ENCODE measurements around the gene TMEM131L.
"Not testable (repeated sequence)": the region's sequence is repeated elsewhere in the genome, so short reads cannot be mapped to it uniquely, and the experiment has no call there.

TMEM131L gene

DNA sequence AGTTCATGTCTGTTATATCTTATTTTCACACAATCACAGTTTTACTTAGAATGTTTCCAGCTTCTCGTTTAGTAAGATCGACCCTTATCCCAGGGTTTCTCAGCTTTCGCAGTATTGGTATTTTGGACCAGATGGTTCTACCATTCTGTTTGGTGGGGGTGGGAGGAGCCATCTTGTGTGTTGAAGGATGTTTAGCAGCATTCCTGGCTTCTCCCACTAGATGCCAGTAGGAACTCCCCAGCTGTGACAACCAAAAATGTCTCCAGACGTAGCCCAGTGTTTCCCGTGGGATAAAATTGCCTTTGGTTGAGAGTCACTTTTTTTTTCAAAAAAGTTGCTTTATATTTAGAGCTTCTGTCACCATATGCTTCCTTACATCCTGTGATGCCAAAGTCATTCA is 127.0 kb downstream of the TMEM131L start:
- DNase-seq (ENCODE audit: low read depth, low spot score): no peak
- TF ChIP-seq, protein P1, sequence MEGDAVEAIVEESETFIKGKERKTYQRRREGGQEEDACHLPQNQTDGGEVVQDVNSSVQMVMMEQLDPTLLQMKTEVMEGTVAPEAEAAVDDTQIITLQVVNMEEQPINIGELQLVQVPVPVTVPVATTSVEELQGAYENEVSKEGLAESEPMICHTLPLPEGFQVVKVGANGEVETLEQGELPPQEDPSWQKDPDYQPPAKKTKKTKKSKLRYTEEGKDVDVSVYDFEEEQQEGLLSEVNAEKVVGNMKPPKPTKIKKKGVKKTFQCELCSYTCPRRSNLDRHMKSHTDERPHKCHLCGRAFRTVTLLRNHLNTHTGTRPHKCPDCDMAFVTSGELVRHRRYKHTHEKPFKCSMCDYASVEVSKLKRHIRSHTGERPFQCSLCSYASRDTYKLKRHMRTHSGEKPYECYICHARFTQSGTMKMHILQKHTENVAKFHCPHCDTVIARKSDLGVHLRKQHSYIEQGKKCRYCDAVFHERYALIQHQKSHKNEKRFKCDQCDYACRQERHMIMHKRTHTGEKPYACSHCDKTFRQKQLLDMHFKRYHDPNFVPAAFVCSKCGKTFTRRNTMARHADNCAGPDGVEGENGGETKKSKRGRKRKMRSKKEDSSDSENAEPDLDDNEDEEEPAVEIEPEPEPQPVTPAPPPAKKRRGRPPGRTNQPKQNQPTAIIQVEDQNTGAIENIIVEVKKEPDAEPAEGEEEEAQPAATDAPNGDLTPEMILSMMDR (IDR thresholded peaks at IDR 0.05; ENCODE audit: low read depth, low read length): no peak
- no peak overlapping the region for H3K4me3 ChIP-seq (ENCODE audit: low read depth, low read length)
- in situ Hi-C loops (cut with HindIII; ENCODE audit: low sequenced_read_pairs): no loop called here

DNA sequence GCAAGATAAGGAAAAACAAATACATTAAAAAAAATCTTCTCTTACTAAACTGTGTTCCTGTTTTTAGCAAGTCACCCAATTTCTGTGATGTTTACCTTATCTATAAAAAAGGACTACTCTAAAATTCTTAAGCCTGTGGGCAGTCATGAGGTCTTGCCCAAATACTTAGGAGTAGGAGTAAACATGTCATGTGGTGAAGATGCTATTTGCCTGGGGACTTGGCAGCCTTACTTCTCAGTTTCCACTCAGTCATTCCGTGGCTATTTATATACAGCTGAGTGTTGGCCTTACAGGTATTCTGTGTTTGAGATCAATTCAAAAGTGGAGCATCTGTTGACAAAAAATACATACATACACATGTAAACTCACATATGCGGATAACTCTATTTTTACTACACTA is 128.1 kb downstream of the TMEM131L start:
- no peak for DNase-seq (ENCODE audit: low read depth, low spot score)
- in situ Hi-C loops (cut with HindIII; ENCODE audit: low sequenced_read_pairs): no loop called here
- no peak overlapping the region for H3K4me3 ChIP-seq (ENCODE audit: low read depth, low read length)
- TF ChIP-seq, protein P1 (IDR thresholded peaks at IDR 0.05; ENCODE audit: low read depth, low read length): no peak

DNA sequence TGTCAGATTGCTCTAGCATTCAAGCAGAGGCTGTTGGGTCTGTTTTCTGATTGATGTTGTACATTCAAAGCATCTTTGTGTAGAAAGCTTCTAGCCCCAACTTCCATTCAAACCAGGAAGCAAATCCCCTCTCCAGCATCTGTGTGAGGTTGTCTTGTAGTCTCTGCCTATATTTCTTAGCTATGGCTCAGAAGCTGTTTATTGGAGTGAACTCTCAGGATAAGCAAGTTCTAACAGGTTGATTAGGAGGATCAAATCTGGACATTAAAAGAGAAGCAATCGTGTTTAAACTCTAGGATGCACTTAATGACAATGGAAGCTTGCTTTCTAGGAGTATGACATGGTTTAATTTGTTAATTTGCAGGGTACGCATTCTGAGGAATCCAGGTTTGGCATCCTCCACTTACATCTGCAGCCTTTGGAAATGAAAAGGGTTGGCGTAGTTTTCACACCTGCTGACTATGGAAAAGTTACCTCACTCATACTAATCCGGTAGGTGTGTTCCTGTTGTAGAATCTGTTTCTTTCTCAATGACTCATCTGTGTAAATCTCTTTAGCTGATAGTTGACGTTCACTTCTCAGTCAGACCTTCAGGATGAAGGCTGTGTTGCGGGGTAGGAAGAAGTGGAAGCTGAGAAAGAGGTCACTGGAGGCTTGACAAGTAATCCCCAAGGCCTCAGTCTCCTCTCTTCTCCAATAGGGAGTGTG is 129.9 kb downstream of the TMEM131L start:
- no peak overlapping the region for H3K4me3 ChIP-seq (ENCODE audit: low read depth, low read length)
- DNase-seq (ENCODE audit: low read depth, low spot score): no peak
- TF ChIP-seq, protein P1 (IDR thresholded peaks at IDR 0.05; ENCODE audit: low read depth, low read length): no peak
- in situ Hi-C loops (cut with HindIII; ENCODE audit: low sequenced_read_pairs): no loop called here

DNA sequence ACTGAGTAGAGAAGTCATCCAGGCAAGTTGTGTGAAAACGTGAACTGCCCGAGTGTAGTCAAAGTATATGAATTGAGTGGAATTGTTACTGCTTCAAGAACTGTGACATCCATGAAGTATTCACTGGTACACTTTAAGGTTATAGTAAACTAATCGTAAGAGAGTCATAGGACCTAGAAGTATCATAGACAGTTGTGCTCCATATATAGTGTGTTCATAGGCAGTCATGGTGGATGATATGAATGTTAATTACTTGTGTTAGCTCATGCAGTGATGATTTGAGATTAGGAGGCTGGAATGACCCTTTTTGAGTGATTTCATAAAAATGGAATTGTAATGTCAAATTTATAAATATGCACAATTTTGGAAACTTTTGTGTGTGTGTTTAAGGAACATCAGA is 136.6 kb downstream of the TMEM131L start:
- H3K4me3 ChIP-seq (ENCODE audit: low read depth, low read length): no peak overlapping the region
- TF ChIP-seq, protein P1 (IDR thresholded peaks at IDR 0.05; ENCODE audit: low read depth, low read length): no peak
- no peak for DNase-seq (ENCODE audit: low read depth, low spot score)
- in situ Hi-C loops (cut with HindIII; ENCODE audit: low sequenced_read_pairs): no loop called here

DNA sequence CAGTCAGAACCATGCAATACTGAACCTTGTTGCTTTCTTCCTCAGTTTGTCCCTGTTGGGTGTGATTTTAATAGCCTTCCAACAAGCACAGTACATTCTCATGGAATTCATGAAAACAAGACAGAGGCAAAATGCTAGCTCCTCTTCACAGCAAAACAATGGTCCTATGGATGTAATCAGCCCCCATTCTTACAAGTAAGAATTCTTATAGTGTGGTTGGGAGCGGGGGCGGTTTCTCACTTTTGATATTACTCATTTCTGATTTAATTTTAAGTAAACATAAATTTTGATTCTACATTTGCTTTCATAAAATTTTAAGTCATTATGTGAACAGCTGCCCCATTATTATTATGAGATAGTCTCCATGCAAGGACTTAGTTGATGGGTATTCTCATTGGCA is 137.1 kb downstream of the TMEM131L start:
- no peak overlapping the region for H3K4me3 ChIP-seq (ENCODE audit: low read depth, low read length)
- DNase-seq (ENCODE audit: low read depth, low spot score): no peak
- TF ChIP-seq, protein P1 (IDR thresholded peaks at IDR 0.05; ENCODE audit: low read depth, low read length): no peak
- in situ Hi-C loops (cut with HindIII; ENCODE audit: low sequenced_read_pairs): no loop called here

DNA sequence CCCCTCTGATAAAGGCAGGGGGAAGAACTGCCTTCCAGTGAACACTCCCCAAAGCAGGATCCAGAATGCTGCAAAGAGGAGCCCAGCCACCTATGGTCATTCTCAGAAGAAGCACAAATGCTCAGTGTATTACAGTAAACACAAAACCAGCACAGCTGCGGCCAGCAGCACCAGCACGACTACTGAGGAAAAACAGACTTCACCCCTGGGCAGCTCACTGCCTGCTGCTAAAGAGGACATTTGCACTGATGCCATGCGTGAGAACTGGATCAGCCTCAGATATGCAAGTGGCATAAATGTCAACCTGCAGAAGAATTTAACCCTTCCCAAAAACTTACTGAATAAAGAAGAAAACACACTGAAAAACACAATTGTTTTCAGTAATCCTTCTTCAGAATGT is 137.7 kb downstream of the TMEM131L start:
- TF ChIP-seq, protein P1 (IDR thresholded peaks at IDR 0.05; ENCODE audit: low read depth, low read length): no peak

DNA sequence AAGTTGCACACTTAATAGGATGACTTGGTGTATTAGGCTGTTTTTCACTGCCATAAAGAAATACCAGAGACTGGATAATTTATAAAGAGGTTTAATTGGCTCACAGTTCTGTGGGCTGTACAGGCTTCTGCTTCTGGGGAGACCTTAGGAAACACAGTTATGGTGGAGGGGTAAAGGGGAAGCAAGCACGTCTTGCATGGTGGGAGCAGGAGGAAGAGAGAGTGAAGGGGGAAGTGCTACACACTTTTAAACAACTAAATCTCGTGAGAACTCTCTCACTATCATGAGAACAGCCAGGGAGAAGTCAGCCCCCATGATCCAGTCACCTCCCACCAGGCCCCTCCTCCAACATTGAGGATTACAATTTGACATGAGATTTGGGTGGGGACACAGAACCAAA is 142.9 kb downstream of the TMEM131L start:
- DNase-seq (ENCODE audit: low read depth, low spot score); in situ Hi-C loops (cut with HindIII; ENCODE audit: low sequenced_read_pairs); H3K4me3 ChIP-seq (ENCODE audit: low read depth, low read length): not testable (repeated sequence)

More for the DNA sequence above, 137.7 kb downstream of the TMEM131L start:
- H3K4me3 ChIP-seq (ENCODE audit: low read depth, low read length): no peak overlapping the region
- in situ Hi-C loops (cut with HindIII; ENCODE audit: low sequenced_read_pairs): no loop called here
- no peak for DNase-seq (ENCODE audit: low read depth, low spot score)
